GM18907 (cell line): ENCODE measurements around the gene CCNB2.
"Not testable (repeated sequence)": the region's sequence is repeated elsewhere in the genome, so short reads cannot be mapped to it uniquely, and the experiment has no call there.

Experiments used
- ATAC-seq: cut with Tn5 transposase; IDR thresholded peaks from one replicate; pipeline ENCODE4 v1.9.1; 2021; ENCODE audit warnings: mild to moderate bottlenecking, moderate library complexity; ENCODE audit not compliant: unreplicated experiment

The CCNB2 gene

DNA sequence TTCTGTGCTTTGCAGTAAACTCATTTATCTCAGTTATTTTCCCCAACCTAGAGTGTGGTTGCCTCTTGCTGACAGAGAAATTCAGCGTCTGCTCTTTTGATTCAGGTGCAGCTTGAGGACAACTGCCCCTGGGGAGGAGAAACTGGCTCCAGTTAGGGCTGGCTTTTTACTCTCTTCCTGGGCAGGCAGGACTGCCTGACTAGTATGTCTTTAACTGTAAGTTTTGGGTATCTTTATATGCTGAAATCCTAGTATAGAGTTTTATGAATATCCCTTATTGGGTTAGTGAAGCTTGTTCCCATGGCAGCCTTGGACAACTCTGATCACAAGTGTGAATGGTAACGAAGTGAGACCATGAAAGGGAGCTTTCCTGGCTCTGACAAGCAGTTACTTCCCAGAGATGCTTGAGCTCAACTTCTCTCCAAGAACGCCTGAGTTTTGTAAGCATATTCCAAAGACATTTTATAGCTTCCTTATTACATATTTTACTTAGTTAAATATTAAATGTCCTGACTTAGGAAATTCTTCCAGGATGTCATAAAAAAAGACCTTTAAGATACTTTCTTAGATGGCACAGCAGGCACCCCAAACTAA, 27.1 kb downstream of the CCNB2 start:
- ATAC-seq: no peak

DNA sequence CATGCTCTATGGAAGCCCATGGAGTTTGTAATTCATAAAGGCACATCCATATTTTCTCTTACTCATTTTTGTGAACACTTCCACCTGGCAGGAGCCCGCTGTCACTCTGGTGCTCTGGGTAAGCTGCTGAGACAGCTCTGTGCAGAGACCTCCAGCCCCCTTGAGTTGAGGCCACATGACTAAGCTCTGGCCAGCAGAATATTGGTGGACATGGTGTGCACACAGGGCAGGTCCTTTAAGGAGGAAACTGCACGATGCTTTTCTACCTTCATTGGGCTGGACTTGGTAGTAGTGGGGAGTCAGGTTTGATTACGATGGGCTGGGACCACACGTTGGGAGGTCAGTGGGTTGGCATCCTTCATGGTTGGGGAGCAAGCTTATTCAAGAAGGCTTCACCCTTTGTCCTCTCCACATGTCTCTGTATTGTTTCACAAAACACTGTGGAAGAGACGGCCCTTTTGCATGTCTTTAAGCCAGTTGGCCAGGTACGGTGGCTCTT, 29.0 kb downstream of the CCNB2 start:
- no peak for ATAC-seq

DNA sequence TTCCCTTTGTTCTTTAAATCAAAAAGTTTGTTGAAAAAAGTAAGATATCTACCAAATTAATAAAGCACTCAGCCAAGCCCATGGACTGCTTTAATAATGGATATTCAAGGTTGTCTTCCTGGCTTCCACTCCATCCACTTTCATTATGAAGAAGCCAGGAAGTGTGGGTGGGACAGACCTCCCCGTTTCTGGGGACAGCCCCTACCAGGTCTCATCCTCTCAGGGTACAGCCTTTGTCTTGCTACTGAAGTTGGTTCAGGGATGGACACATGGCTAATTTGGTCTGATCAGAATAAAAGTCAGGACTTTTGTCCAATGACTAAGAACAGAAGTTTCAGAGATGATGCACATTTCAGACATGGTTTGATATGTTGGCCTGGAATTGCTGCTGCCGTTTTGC, 32.6 kb downstream of the CCNB2 start:
- no peak for ATAC-seq

DNA sequence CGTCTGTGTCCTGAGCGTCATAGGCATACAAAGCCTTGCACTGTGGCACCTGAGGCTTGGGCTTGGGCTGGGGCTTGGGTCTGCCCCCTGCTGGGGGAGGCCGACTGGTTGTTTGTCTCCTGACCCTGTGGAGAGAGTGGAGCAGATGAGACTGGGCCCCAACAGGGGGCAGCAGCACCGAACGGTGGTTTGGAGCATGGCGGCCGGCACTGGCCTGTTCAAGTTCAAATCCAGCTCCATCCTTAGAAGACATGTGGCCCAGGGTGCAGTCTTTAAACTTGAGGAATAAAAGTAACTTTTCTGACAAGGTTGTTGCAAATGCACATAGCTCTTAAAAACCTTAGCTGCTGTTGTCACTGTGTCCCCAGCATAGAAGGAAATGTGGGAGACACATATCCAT, 33.3 kb downstream of the CCNB2 start:
- no peak for ATAC-seq

- no peak for ATAC-seq
Measured at GRCh38 chr15:59140422-59141226, 35.7 kb downstream of the CCNB2 start.

- no peak for ATAC-seq
Measured at GRCh38 chr15:59143281-59143680, 38.3 kb downstream of the CCNB2 start.

GRCh38 chr15:59144594-59144993, 39.6 kb downstream of the CCNB2 start:
- ATAC-seq: not testable (repeated sequence)

DNA sequence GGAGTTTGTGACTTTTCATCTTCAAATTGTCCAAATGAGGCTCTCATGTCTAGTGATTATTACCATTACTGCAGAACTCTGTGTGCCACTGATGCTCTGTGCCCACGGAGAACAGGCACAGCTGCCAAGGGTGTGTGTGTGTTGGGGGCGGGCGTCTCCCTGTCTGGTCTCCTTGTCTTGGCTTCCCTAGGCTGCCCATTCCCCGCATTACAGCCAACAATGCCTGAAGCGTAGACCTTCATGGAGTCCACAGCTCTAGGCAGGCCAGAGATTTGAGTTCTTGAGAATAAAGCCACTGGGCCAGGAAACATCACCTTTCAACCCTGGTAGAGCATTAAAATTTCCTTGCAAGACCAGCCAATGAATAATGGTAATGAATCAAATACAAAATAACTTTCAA, 42.7 kb downstream of the CCNB2 start:
- no peak for ATAC-seq

GRCh38 chr15:59148153-59148833, 43.3 kb downstream of the CCNB2 start:
- no peak for ATAC-seq

DNA sequence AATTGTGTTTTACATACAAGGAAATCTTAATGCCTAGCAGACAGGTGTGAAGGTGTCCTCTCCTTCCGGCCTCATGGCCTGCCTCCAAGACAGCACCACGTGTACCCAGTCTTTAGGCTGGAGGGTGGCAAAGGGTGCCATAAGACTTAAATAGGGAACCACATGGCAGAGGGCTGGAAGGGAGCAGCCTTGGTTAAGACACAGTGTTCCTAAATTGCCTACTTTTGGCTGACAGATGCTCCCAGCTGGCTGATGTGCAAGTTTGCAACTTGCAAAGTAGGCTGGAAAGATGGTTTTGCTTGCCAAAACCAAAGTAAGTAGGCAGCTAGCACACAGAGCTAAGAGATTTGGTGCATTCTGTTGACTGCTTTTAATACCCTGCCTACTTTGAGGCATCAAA, 45.2 kb downstream of the CCNB2 start:
- no peak for ATAC-seq

DNA sequence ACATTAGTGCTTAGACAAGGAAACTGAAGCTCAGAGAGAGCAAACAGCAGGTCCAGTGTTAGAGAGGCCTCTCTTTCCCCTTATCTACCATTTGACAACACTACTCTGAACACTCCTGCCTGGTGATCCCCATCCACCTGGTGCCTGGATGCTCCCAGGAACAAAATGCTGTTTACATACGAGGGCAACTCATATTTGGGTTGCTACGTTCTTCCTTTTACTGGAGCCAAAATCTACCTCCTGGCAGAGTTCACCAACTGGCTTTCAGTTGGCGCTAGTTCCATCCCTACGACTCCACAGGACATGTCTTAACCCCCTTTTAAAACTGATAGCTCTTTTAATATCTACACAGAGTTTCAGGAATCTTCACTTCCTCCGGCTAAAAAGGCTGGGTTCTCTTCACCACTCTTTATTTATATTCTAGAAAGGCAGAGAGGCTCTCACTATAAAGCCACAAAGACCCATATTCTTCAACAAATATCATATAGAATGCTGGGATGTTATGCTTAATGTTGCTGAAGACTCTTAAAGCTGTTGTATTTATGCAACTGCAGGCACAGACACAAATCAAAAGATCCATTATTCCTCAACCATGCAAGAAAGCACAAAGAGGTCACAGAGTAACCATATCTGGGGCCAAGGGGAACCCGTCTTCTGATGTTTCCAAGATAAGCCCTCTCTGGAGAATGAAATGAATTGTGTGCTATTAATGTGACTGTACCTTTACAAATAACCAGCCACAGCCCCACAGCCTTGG, 47.9 kb downstream of the CCNB2 start:
- ATAC-seq: no peak

DNA sequence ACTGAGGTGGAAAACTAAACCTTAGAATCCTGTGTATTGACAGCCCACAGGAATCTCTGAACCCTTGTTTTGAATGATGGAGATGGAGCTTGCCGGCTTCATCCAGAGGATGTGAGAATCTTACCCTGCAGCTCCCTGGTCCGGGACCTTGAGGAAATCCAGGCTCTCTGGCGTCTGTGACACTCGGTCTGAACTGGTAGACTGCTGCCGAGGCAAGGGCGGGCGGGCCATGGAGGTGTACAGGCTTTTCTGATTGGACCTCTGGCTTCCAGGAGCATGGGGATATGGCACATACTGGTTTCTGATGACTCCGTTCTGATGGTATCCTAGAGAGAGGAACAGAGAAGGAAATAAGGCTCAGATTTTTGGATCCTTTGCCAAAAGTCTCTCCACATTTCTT, 48.5 kb downstream of the CCNB2 start:
- no peak for ATAC-seq

DNA sequence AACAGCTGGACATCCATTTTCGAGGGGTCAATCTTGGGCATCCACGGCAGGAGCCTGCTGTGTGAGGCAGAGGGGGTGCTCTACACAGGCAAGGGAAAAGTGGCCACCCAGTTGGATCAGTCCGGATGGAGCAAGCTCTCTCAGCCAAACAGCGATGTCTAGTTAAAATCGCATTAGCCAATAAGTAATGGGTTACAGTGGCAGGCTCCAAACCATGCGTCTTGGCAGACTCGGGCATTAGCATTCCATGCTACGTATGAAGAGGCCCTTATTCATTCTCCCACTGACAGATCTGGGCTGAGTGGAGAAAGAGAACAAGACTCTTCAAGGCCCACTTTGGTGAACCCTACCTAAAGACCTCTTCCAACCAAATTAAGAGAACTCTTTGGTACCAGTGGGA, 49.3 kb downstream of the CCNB2 start:
- ATAC-seq: no peak

- ATAC-seq: no peak
Measured at GRCh38 chr15:59155431-59155830, 50.5 kb downstream of the CCNB2 start.

DNA sequence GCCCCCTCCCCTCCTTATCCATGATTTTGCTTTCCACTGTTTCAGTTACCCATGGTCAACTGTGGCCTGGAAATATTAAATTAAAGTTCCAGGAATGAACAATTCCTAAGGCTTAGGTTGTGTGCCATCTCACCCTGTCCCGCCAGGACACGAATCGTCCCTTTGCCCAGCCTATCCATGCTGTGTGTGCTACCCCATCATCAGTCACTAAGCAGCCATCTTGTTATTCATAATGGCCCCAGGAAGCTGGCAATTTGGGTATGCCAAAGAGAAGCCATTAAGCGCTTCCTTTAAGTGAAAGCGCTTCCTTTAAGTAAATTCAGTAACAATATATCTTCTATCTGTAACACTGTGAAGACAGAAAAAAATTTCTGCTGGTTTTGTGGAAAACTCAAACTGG, 52.5 kb downstream of the CCNB2 start:
- no peak for ATAC-seq

DNA sequence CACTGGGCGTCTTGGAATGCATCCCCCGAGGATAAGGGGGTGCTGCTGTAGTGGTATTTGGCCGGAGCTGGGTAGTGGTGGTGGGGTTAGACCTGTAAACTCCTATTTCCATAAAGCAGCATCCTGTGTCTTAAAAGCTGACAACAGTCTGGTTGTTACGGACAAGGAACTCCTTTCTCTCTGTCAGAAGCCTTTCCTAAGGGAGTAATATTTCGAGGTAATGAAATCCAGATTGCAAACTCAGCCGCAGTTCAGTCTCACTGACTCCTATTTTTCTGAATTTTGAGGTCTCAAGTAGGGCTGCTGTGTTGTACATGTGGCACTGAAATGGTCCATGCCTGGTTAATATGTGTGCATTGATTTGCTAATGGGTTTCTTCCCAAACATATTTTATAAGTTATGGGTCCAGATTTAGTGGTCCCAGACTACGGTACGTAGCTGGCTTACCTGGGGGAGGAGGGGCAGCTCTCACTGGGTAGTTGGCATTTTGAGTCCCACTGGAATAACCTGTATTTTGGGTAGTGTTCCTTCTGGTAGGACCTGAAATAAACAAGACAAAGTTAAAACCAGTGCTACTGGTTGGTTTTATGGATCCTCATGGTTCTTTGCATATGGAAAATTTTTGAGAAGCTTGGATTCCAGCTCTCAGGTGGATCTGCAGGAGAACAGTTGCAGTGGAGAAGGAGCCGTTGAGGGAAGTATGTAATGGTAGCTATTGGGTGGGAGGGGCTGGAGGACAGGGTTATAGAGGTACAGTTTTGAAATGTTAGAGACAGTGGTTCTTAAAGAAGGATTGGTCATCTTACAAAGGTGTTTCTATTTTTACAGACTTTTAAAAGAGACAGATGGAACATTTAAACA, 53.1 kb downstream of the CCNB2 start:
- ATAC-seq: no peak

GRCh38 chr15:59158701-59159034, 53.7 kb downstream of the CCNB2 start:
- no peak for ATAC-seq

DNA sequence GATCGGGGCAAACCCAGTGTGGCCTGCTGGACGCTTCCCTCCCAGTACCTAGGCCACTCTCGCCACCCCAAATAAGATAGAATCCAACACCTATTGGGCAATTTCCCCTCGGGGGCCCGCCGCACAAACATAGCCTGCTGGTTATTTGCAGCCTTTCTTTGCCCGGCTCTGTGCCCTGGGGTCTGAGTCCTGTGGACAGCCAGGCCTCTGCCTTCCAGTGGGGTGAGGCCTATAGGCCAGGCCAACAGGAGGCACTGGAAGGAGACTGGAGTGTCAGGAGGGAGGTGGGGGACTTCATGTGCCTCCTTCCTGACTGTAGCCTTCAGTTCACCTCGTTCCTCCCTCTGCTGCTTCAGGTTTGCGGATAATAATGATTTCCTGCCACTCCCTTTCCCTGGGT, 54.3 kb downstream of the CCNB2 start:
- no peak for ATAC-seq

DNA sequence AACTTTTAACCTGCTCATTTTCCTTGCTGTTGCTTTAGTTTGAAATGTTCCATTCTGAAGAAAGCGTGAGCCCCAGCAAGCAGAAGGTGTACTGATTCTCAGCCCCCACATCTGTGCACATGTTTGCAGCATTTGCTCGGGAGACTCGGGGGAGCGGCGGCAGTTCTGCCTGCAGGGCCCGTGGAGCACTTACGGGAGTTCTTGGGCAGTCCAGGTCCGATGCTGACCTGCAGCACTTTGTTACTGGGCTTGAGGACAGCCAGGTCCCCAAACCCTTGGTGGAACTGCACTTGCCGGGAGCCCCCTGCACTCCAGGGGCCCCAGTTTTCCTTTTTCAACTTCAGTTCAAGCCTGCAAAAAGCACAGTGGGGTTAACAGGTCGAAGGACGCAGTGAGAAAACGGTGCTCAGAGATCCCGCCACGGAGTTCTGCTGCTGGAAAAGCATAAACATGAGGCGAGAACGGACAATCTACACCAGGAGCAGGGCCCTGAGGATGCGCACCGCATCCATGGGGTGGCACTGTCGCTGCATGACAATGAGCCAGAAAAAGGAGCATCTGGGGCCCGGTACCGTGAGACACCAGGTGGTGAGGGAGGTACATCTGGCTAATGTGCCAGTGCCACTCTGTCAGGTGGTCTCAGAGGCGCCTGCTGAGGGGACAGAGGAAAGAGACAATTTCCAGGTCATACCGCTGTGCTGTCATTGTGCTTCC, 56.1 kb downstream of the CCNB2 start:
- ATAC-seq: no peak

DNA sequence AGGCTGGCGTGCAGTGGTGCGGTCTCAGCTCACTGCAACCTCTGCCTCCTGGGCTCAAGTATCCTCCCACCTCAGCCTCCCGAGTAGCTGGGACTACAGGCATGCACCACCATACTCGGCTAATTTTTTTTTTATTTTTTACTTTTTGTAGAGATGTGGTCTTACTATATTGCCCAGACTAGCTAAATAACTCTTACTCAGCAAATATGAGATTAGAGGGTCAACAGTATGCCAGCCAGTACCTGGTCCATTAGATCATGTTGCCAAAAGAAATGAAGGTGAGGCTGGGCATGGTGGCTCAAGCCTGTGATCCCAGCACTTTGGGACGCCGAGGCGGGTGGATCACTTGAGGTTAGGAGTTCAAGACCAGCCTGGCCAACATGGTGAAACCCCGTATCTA, 57.1 kb downstream of the CCNB2 start:
- ATAC-seq: not testable (repeated sequence)
